HEK293 (cell line): ENCODE data around the gene SATL1.

Source experiments
- CTCF ChIA-PET: fragments of 350-600 bp; formaldehyde crosslinking; extraction: SDS; loops from one replicate; lab custom pipeline; 2021; ENCODE audit warnings: antibody characterized with exemption; lab: Yijun Ruan, JAX
- POLR2A ChIA-PET: fragments of 300-600 bp; formaldehyde crosslinking; extraction: SDS; loops from one replicate; lab custom pipeline; 2020; ENCODE audit warnings: antibody characterized with exemption, inconsistent platforms; lab: Yijun Ruan, JAX
- H3K27ac ChIP-seq: fragments of 200-500 bp; sonication (Bioruptor generic); 2 replicates; pipeline ENCODE4 v1.5.1; 2014; ENCODE audit warnings: low read depth, low read length, control low read depth, inconsistent platforms; ENCODE audit errors: extremely low read depth
- H3K36me3 ChIP-seq, 2 experiments: fragments of 200-500 bp in 1 of 2; sonication (Bioruptor generic) in 1 of 2; 1 replicate in 1 of 2; 2 replicates in 1 of 2; pipeline ENCODE4 v1.5.1; 2014 to 2017; ENCODE audit warnings: inconsistent platforms in 2 of 2, low read length in 2 of 2; ENCODE audit not compliant: control insufficient read depth in 2 of 2, insufficient read depth in 1 of 2
- H3K4me1 ChIP-seq: fragments of 200-500 bp; sonication (Bioruptor generic); 2 replicates; pipeline ENCODE4 v1.5.1; 2014; ENCODE audit warnings: mild to moderate bottlenecking, low read length, inconsistent platforms; ENCODE audit not compliant: control insufficient read depth, insufficient read depth
- H3K4me3 ChIP-seq: 2 replicates; pipeline ENCODE4 v1.5.1; 2011; ENCODE audit warnings: low read depth, mild to moderate bottlenecking, control low read depth, low read length, moderate library complexity
- H3K9me3 ChIP-seq: fragments of 200-500 bp; sonication (Bioruptor generic); 2 replicates; pipeline ENCODE4 v1.5.1; 2014; ENCODE audit warnings: low read depth, low read length, inconsistent platforms; ENCODE audit not compliant: control insufficient read depth, insufficient read depth
- PRDM6 ChIP-seq: fragments of 450-650 bp; formaldehyde crosslinking; IDR thresholded peaks from 2 replicates; pipeline ENCODE4 v1.5.1; 2017; ENCODE audit warnings: missing biosample characterization, missing genetic modification characterization
- RBAK ChIP-seq: fragments of 450-650 bp; formaldehyde crosslinking; IDR thresholded peaks from 2 replicates; pipeline ENCODE4 v1.5.1; 2016; ENCODE audit warnings: missing biosample characterization, missing genetic modification characterization
- SALL2 ChIP-seq: fragments of 450-650 bp; formaldehyde crosslinking; IDR thresholded peaks from 2 replicates; pipeline ENCODE4 v1.5.0; 2017; ENCODE audit warnings: missing biosample characterization, mild to moderate bottlenecking, missing genetic modification characterization, borderline replicate concordance
- ZBTB8A ChIP-seq: fragments of 450-650 bp; formaldehyde crosslinking; IDR thresholded peaks from 2 replicates; pipeline ENCODE4 v1.5.1; 2016; ENCODE audit warnings: missing biosample characterization, missing genetic modification characterization
- ZNF132 ChIP-seq: fragments of 450-650 bp; formaldehyde crosslinking; IDR thresholded peaks from 2 replicates; pipeline ENCODE4 v1.5.1; 2017; ENCODE audit warnings: missing biosample characterization, missing genetic modification characterization, borderline replicate concordance
- ZNF16 ChIP-seq: fragments of 450-650 bp; formaldehyde crosslinking; IDR thresholded peaks from 2 replicates; pipeline ENCODE4 v1.5.1; 2016; ENCODE audit warnings: low read depth, missing biosample characterization, missing genetic modification characterization
- ZNF24 ChIP-seq: fragments of 450-650 bp; formaldehyde crosslinking; IDR thresholded peaks from 2 replicates; pipeline ENCODE4 v1.5.1; 2016; ENCODE audit warnings: missing biosample characterization, missing genetic modification characterization
- ZNF335 ChIP-seq: fragments of 450-650 bp; formaldehyde crosslinking; conservative IDR thresholded peaks from 2 replicates; pipeline ENCODE4 v1.5.1; 2016; ENCODE audit warnings: missing biosample characterization, missing genetic modification characterization
- ZNF37A ChIP-seq: fragments of 450-650 bp; IDR thresholded peaks from 2 replicates; pipeline ENCODE4 v1.5.1; 2018; ENCODE audit warnings: missing biosample characterization, missing genetic modification characterization
- ZNF391 ChIP-seq: fragments of 450-650 bp; formaldehyde crosslinking; IDR thresholded peaks from 2 replicates; pipeline ENCODE4 v1.5.1; 2016; ENCODE audit warnings: low read depth, missing biosample characterization, missing genetic modification characterization, borderline replicate concordance
- ZNF423 ChIP-seq: fragments of 450-650 bp; formaldehyde crosslinking; IDR thresholded peaks from 2 replicates; pipeline ENCODE4 v1.5.1; 2016; ENCODE audit warnings: missing biosample characterization, missing genetic modification characterization
- ZNF48 ChIP-seq: fragments of 450-650 bp; formaldehyde crosslinking; IDR thresholded peaks from 2 replicates; pipeline ENCODE4 v1.5.1; 2016; ENCODE audit warnings: missing biosample characterization, missing genetic modification characterization
- ZNF561 ChIP-seq: fragments of 450-650 bp; IDR thresholded peaks from 2 replicates; pipeline ENCODE4 v1.5.1; 2018; ENCODE audit warnings: missing biosample characterization, missing genetic modification characterization, borderline replicate concordance
- ZNF623 ChIP-seq: fragments of 450-650 bp; formaldehyde crosslinking; IDR thresholded peaks from 2 replicates; pipeline ENCODE4 v1.5.1; 2016; ENCODE audit warnings: missing biosample characterization, missing genetic modification characterization
- ZNF626 ChIP-seq: fragments of 450-650 bp; sonication (Bioruptor Pico); formaldehyde crosslinking; IDR thresholded peaks from 2 replicates; pipeline ENCODE4 v1.5.1; 2018; ENCODE audit warnings: missing biosample characterization, missing genetic modification characterization, inconsistent platforms
- ZNF670 ChIP-seq: fragments of 450-650 bp; formaldehyde crosslinking; IDR thresholded peaks from 2 replicates; pipeline ENCODE4 v1.5.1; 2016; ENCODE audit warnings: missing biosample characterization, missing genetic modification characterization, low read depth
- ZNF747 ChIP-seq: fragments of 450-650 bp; formaldehyde crosslinking; IDR thresholded peaks from 2 replicates; pipeline ENCODE4 v1.5.1; 2016; ENCODE audit warnings: missing biosample characterization, missing genetic modification characterization
- ZNF776 ChIP-seq: fragments of 450-650 bp; formaldehyde crosslinking; IDR thresholded peaks from 2 replicates; pipeline ENCODE4 v1.5.0; 2017; ENCODE audit warnings: missing biosample characterization, missing genetic modification characterization, borderline replicate concordance
- ZNF777 ChIP-seq: fragments of 450-650 bp; formaldehyde crosslinking; IDR thresholded peaks from 2 replicates; pipeline ENCODE4 v1.5.1; 2017; ENCODE audit warnings: missing biosample characterization, missing genetic modification characterization, borderline replicate concordance
- ZNF785 ChIP-seq: fragments of 450-650 bp; formaldehyde crosslinking; IDR thresholded peaks from 2 replicates; pipeline ENCODE4 v1.5.1; 2016; ENCODE audit warnings: missing biosample characterization, missing genetic modification characterization
- ZNF792 ChIP-seq: fragments of 450-650 bp; formaldehyde crosslinking; IDR thresholded peaks from 2 replicates; pipeline ENCODE4 v1.5.1; 2016; ENCODE audit warnings: missing biosample characterization, missing genetic modification characterization
- TF ChIP-seq, protein P1 (sequence below): fragments of 450-650 bp; formaldehyde crosslinking; IDR thresholded peaks from 2 replicates; pipeline ENCODE4 v1.5.0; 2017; ENCODE audit warnings: missing biosample characterization, missing genetic modification characterization, borderline replicate concordance
- TF ChIP-seq, protein P2 (sequence below): IDR thresholded peaks from 2 replicates; pipeline ENCODE4 v1.6.1; 2011; ENCODE audit warnings: mild to moderate bottlenecking, low read depth, low read length, borderline replicate concordance
- TF ChIP-seq, protein P3 (sequence below): fragments of 450-650 bp; formaldehyde crosslinking; IDR thresholded peaks from 2 replicates; pipeline ENCODE4 v1.5.1; 2016; ENCODE audit warnings: missing biosample characterization, missing genetic modification characterization, borderline replicate concordance

The SATL1 gene

DNA sequence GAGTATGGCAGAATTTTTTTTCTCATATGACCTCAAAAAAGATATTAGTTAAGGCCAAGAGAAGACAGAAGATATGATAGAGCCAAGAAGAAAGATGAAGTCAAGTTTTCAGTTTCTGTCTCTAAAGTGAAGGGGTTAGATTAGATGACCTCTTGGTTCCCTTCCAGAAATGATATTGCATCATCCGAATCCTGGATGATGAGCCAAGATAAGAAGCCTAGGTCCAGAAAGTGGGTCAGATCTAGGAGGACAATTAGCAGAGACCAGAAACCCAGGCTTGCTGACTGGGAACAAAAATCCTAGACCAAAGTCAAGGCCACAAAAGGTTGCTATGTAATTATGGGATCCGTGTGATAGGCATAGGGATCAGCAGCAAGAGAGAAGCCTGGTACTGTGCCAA lies 20.2 kb downstream of the SATL1 start (continued):
- TF ChIP-seq, protein P1, sequence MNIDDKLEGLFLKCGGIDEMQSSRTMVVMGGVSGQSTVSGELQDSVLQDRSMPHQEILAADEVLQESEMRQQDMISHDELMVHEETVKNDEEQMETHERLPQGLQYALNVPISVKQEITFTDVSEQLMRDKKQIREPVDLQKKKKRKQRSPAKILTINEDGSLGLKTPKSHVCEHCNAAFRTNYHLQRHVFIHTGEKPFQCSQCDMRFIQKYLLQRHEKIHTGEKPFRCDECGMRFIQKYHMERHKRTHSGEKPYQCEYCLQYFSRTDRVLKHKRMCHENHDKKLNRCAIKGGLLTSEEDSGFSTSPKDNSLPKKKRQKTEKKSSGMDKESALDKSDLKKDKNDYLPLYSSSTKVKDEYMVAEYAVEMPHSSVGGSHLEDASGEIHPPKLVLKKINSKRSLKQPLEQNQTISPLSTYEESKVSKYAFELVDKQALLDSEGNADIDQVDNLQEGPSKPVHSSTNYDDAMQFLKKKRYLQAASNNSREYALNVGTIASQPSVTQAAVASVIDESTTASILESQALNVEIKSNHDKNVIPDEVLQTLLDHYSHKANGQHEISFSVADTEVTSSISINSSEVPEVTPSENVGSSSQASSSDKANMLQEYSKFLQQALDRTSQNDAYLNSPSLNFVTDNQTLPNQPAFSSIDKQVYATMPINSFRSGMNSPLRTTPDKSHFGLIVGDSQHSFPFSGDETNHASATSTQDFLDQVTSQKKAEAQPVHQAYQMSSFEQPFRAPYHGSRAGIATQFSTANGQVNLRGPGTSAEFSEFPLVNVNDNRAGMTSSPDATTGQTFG (tag by site-specific recombination): no peak
- TF ChIP-seq PRDM6 (tag by site-specific recombination): no peak
- TF ChIP-seq ZNF747 (tag by site-specific recombination): no peak

DNA sequence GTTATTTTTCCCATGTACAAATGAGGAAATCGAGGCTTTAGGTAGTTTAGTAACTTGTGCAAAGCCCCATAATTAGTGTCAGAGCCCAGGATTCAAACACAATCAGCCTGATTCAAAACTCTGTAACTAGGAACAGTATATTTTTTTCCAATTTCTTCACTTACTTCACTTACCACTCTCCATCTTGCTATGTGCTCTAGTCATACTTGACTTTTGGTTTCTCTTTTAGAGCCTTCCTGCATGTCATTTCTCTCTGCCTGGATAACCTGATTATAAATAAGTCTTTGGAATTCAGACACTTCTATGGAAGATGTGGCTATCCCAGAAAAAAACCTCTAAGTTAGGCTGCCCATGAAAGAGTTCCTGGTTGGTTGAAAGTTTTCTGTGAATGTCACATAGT lies 22.2 kb downstream of the SATL1 start:
- ChIA-PET POLR2A (no interaction called here), CTCF (interaction anchor here (0.6 kb wide), 1 partner anchor 542 kb away, joined by 3 read pairs; no protein-coding TSS in a partner anchor)

DNA sequence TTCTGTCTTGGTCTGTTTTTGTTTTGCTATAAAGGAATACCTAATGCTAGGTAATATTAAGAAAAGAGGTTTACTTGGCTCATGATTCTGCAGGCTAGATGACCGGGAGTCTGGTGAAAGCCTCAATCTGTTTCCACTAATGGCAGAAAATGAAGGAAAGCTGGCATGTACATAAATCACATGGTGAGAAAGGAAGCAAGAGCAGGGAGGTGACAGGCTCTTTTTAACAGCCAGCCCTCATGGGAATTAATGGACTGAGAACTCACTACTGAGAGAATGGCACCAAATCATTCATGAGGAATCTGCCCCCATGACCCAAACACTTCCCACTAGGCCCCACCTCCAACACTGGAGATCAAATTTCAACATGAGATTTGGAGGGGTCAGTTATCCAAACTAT lies 27.6 kb downstream of the SATL1 start:
- Histone ChIP-seq H3K27ac (no peak overlapping the region), H3K9me3 (no peaks in the 10 kb centered on the region; the same call in 1 of the 2 replicates), H3K4me1 (no peaks in the 10 kb centered on the region), H3K4me3 (no peak overlapping the region), H3K36me3 (no peaks in the 10 kb centered on the region)
- TF ChIP-seq ZNF623 (tag by site-specific recombination) (no peak), ZNF670 (tag by site-specific recombination) (no peak), ZNF16 (tag by site-specific recombination) (no peak), ZNF132 (tag by site-specific recombination) (no peak), ZNF48 (tag by site-specific recombination) (no peak), ZNF335 (tag by site-specific recombination) (no peak), ZNF626 (no peak), ZNF777 (tag by site-specific recombination) (no peak), RBAK (tag by site-specific recombination) (no peak), ZNF37A (tag by site-specific recombination) (no peak), ZNF24 (tag by site-specific recombination) (no peak), ZBTB8A (no peak), ZNF792 (no peak), ZNF561 (tag by site-specific recombination) (no peak)
- TF ChIP-seq, protein P2, sequence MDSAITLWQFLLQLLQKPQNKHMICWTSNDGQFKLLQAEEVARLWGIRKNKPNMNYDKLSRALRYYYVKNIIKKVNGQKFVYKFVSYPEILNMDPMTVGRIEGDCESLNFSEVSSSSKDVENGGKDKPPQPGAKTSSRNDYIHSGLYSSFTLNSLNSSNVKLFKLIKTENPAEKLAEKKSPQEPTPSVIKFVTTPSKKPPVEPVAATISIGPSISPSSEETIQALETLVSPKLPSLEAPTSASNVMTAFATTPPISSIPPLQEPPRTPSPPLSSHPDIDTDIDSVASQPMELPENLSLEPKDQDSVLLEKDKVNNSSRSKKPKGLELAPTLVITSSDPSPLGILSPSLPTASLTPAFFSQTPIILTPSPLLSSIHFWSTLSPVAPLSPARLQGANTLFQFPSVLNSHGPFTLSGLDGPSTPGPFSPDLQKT: no peak
- TF ChIP-seq, protein P3, sequence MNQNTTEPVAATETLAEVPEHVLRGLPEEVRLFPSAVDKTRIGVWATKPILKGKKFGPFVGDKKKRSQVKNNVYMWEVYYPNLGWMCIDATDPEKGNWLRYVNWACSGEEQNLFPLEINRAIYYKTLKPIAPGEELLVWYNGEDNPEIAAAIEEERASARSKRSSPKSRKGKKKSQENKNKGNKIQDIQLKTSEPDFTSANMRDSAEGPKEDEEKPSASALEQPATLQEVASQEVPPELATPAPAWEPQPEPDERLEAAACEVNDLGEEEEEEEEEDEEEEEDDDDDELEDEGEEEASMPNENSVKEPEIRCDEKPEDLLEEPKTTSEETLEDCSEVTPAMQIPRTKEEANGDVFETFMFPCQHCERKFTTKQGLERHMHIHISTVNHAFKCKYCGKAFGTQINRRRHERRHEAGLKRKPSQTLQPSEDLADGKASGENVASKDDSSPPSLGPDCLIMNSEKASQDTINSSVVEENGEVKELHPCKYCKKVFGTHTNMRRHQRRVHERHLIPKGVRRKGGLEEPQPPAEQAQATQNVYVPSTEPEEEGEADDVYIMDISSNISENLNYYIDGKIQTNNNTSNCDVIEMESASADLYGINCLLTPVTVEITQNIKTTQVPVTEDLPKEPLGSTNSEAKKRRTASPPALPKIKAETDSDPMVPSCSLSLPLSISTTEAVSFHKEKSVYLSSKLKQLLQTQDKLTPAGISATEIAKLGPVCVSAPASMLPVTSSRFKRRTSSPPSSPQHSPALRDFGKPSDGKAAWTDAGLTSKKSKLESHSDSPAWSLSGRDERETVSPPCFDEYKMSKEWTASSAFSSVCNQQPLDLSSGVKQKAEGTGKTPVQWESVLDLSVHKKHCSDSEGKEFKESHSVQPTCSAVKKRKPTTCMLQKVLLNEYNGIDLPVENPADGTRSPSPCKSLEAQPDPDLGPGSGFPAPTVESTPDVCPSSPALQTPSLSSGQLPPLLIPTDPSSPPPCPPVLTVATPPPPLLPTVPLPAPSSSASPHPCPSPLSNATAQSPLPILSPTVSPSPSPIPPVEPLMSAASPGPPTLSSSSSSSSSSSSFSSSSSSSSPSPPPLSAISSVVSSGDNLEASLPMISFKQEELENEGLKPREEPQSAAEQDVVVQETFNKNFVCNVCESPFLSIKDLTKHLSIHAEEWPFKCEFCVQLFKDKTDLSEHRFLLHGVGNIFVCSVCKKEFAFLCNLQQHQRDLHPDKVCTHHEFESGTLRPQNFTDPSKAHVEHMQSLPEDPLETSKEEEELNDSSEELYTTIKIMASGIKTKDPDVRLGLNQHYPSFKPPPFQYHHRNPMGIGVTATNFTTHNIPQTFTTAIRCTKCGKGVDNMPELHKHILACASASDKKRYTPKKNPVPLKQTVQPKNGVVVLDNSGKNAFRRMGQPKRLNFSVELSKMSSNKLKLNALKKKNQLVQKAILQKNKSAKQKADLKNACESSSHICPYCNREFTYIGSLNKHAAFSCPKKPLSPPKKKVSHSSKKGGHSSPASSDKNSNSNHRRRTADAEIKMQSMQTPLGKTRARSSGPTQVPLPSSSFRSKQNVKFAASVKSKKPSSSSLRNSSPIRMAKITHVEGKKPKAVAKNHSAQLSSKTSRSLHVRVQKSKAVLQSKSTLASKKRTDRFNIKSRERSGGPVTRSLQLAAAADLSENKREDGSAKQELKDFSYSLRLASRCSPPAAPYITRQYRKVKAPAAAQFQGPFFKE (tag by site-specific recombination): no peak
- CTCF ChIA-PET: no interaction called here
- POLR2A ChIA-PET: no interaction called here

More for the DNA sequence above, 22.2 kb downstream of the SATL1 start:
- Histone ChIP-seq H3K27ac (no peak overlapping the region), H3K4me3 (no peak overlapping the region), H3K9me3 (no peaks in the 10 kb centered on the region; the same call in 1 of the 2 replicates), H3K4me1 (no peaks in the 10 kb centered on the region), H3K36me3 (no peaks in the 10 kb centered on the region)
- TF ChIP-seq ZNF785: no peak
- no peak for TF ChIP-seq ZNF423 (tag by site-specific recombination)
- no peak for TF ChIP-seq SALL2 (tag by site-specific recombination)
- no peak for TF ChIP-seq ZNF776 (tag by site-specific recombination)
- no peak for TF ChIP-seq ZNF391
